Subcutaneous abdominal adipose tissue (tissue), 5 donors: ENCODE results near the gene ZNF217.
A peak's percentile ranks its signal among the peaks of the same experiment; 100 is the strongest.
"Not testable (repeated sequence)": the region's sequence is repeated elsewhere in the genome, so short reads cannot be mapped to it uniquely, and the experiment has no call there.

Source experiments
- H3K27ac ChIP-seq: one replicate; pipeline ENCODE4 v1.7.0; 2013; ENCODE audit warnings: low read depth, mild to moderate bottlenecking, inconsistent platforms, low read length, moderate library complexity
- H3K27me3 ChIP-seq, 5 donors: one replicate each; pipeline ENCODE4 v1.7.0; 2013; ENCODE audit warnings: low read length in 5 of 5, inconsistent platforms in 1 of 5; ENCODE audit not compliant: control insufficient read depth in 5 of 5, insufficient read depth in 4 of 5
- H3K36me3 ChIP-seq, 5 donors: one replicate each; pipeline ENCODE4 v1.7.0; 2013; ENCODE audit warnings: low read length in 5 of 5; ENCODE audit not compliant: control insufficient read depth in 5 of 5, insufficient read depth in 5 of 5
- H3K4me1 ChIP-seq, 5 donors: one replicate each; pipeline ENCODE4 v1.7.0; 2013; ENCODE audit warnings: low read length in 5 of 5, mild to moderate bottlenecking in 3 of 5, moderate library complexity in 1 of 5; ENCODE audit not compliant: control insufficient read depth in 5 of 5, insufficient read depth in 5 of 5
- H3K4me3 ChIP-seq, 5 donors: one replicate each; pipeline ENCODE4 v1.7.0; 2013; ENCODE audit warnings: low read length in 5 of 5, low read depth in 1 of 5
- H3K9ac ChIP-seq, 5 donors: one replicate each; pipeline ENCODE4 v1.7.0; 2013; ENCODE audit warnings: low read length in 5 of 5, mild to moderate bottlenecking in 4 of 5, moderate library complexity in 3 of 5
- H3K9me3 ChIP-seq, 5 donors: one replicate each; pipeline ENCODE4 v1.7.0; 2013; ENCODE audit warnings: low read length in 5 of 5; ENCODE audit not compliant: control insufficient read depth in 5 of 5
- donor health status: healthy.
- donor health status: healthy.
- donor health status: healthy.
- donor health status: healthy.
- donor health status: healthy.

ZNF217 gene

DNA sequence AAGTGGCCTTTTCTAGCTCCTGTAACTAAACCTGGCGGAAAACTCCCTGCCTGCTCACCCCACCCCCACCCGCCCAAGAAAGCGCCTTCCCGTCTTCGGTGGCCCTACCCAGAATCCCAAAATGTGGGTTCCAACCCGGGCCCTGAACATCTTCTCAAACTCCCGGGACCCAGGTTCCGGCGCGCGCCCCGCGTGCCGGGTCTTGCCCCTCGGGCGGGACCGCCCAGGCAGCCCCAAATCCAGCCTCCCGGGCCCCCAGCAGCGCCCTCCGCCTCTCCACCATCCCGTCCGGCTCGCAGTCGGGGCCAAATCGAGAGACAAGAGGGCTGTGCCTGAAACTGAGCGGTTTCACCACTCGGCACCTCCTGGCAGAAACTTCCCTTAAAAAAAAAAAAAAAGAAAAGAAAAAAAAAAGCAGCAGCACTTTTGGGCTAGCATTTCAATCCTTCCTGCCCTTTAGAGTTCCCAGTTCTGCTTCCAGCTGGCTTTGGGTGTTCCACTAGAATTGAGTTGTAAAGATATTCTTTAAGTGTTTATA, 1.1 kb downstream of the ZNF217 start:
- H3K4me3 ChIP-seq = peak overlapping the region; percentile 63 to 75 (median 69)
- H3K9ac ChIP-seq = peak overlapping the region; percentile 66 to 93 (median 79)
- not testable (repeated sequence) for H3K27me3 ChIP-seq, H3K9me3 ChIP-seq, H3K36me3 ChIP-seq
- peaks cover 0 to 39% (median 19%) of the 10 kb centered on the region in 5 donors for H3K4me1 ChIP-seq
- peak overlapping the region; percentile 94 for H3K27ac ChIP-seq

DNA sequence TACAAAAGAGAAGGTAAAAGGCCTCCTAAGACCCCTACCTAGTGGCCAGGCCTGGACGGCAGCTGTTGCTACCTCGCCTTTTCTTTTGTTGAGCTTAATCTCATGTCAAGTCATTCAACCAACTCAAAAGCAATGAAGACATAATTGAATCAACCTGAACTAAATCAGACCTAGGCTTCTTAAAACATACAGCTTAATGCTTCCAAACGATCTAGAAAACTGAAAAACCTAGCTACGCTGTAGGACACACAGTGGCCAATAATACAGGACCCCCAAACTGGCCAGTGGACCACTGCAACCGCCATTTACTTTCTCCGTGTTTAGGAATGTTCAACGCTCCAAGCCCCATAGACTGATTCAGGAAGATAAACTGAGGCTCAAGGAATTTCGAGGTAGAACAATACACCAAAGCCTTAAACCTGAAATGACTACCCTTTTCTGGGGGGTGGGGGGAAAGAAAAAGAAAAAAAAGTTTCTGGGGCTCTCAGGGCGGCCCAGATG, 1.6 kb downstream of the ZNF217 start:
- H3K27me3 ChIP-seq, H3K9me3 ChIP-seq, H3K36me3 ChIP-seq: not testable (repeated sequence)
- Histone ChIP-seq H3K4me3 (peak overlapping the region; percentile 63 to 75 (median 69)), H3K4me1 (peaks cover 0 to 43% (median 22%) of the 10 kb centered on the region in 5 donors), H3K9ac (peak overlapping the region; percentile 43 to 93 (median 79)), H3K27ac (peak overlapping the region; percentile 94)

- not testable (repeated sequence) for H3K9me3 ChIP-seq, H3K36me3 ChIP-seq, H3K27me3 ChIP-seq
- Histone ChIP-seq H3K9ac (peak overlapping the region in 4 of 5 donors; percentile 58 to 93 (median 76)), H3K27ac (peak overlapping the region; percentile 94), H3K4me1 (peaks cover 0 to 42% (median 19%) of the 10 kb centered on the region in 5 donors), H3K4me3 (peak overlapping the region; percentile 40 to 75 (median 68))
Measured at GRCh38 chr20:53591206-53591741, 2.4 kb downstream of the ZNF217 start.

DNA sequence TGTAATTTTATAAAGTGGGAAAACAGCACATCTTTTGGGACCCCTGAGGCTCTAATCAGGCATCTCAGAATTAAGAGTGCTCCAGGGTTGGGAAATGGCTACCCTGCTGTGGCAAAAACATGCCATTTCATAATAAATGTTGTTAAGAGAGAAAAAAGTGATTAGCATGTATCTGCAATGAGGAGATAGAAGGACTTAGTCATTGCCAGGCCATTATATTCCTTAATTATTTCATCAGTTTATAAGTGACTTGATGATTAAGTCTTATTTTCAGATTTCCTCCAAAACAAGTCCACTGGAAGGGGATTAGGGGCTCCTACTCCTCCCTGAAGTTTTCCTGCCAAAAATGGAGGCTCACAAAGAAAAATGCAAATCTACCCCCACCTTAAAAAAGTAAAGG, 3.0 kb downstream of the ZNF217 start:
- Histone ChIP-seq H3K4me3 (peak overlapping the region in 2 of 5 donors; percentile 44 to 75), H3K4me1 (peaks cover 0 to 43% (median 21%) of the 10 kb centered on the region in 5 donors), H3K27ac (peak overlapping the region; percentile 94), H3K9ac (peak overlapping the region in 2 of 5 donors; percentile 87 to 93)
- H3K27me3 ChIP-seq, H3K36me3 ChIP-seq, H3K9me3 ChIP-seq: not testable (repeated sequence)

- Histone ChIP-seq H3K9ac (peak overlapping the region in 4 of 5 donors; percentile 26 to 84 (median 42)), H3K4me1 (peaks cover 0 to 46% (median 21%) of the 10 kb centered on the region in 5 donors), H3K4me3 (peak overlapping the region in 1 of 5 donors; percentile 26), H3K27ac (peak overlapping the region; percentile 94)
- H3K9me3 ChIP-seq, H3K27me3 ChIP-seq, H3K36me3 ChIP-seq: not testable (repeated sequence)
Measured at GRCh38 chr20:53590122-53590521, 3.5 kb downstream of the ZNF217 start.

DNA sequence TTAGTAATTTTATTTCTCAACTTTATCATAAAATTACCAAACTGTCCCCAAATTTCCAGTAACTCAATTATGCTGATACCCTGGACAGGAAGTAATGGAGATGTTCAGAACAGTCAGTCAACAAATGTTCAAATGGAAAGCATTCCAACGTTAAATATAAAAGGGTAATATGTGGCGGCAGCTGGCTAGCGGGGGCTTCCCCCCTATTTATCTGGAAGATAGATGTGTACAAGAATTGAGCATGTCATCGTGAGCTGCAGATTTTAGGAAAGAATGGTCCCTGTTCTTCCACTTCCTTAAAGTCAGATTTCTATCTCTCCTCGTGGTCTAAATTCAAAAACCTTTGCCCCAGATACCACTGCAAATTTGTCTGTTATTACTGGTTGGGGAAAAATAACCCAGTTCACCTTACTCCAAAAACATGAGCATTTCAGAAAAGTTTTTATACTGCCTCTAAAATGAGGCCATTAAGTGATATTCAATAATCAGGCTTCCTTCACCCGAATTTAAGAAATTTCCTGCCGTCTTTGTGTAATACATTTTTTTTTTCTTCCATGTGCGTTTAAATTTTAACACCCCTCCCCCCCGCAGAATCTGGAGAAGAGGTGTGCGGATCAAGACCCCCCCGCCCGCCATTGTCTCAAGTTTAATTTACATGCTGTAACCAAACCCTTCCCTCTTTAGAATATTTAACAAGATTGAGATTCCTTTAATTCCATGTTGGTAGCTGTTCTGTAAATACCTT, 4.1 kb downstream of the ZNF217 start:
- Histone ChIP-seq H3K9ac (peak overlapping the region in 4 of 5 donors; percentile 26 to 84 (median 42)), H3K4me3 (peak overlapping the region in 3 of 5 donors; percentile 13 to 26 (median 14)), H3K4me1 (peaks cover 0 to 47% (median 21%) of the 10 kb centered on the region in 5 donors), H3K27ac (peak overlapping the region; percentile 94)
- H3K9me3 ChIP-seq, H3K36me3 ChIP-seq, H3K27me3 ChIP-seq: not testable (repeated sequence)

GRCh38 chr20:53587157-53587703, 6.4 kb downstream of the ZNF217 start:
- not testable (repeated sequence) for H3K4me3 ChIP-seq, H3K9me3 ChIP-seq, H3K27ac ChIP-seq, H3K9ac ChIP-seq, H3K36me3 ChIP-seq, H3K27me3 ChIP-seq
- peaks cover 0 to 59% (median 32%) of the 10 kb centered on the region in 5 donors for H3K4me1 ChIP-seq

DNA sequence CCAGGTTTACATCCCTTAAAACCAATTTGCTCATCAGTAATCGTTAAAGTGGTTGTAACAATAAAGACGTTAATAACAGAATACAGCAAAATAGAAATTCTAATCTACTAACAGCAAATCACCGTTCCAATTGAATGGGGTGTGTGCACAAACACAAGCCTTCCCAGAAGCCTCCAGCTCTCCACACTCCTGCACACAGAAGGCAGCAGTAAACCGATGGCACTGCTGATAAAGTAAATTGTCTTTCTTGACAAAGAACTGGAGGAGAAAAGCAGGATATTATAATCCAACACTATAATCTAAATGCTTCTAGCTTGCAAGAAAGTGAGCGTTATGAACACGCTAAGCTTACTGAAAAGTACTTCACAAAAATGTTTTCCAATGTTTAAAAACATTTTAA, 7.0 kb downstream of the ZNF217 start:
- no peaks in the 10 kb centered on the region for H3K9me3 ChIP-seq
- H3K27me3 ChIP-seq = no peaks in the 10 kb centered on the region
- no peak overlapping the region for H3K27ac ChIP-seq
- no peak overlapping the region for H3K4me3 ChIP-seq
- peaks cover 4 to 11% (median 11%) of the 10 kb centered on the region in 5 donors for H3K36me3 ChIP-seq
- H3K9ac ChIP-seq = no peak overlapping the region
- peaks cover under 1 to 60% (median 32%) of the 10 kb centered on the region in 5 donors for H3K4me1 ChIP-seq

DNA sequence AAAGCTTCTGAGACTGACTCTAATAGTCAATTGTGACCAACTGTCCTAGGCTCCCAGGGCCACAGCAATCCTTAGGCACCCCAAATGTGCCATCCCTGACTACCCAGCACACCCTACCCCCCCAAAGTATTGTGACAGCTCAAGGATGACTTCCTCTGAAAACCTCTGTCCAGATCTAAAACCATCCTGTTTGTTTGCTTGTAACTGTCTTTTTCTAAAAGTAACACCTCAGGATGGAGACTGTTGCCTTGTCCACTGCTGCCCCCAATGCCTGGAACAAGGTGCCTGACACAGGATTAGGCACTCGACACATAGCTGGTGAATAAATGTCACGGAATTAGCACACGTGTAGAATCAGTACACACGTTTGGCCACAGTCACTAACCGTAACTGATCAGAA, 7.7 kb downstream of the ZNF217 start:
- H3K9me3 ChIP-seq, H3K9ac ChIP-seq, H3K27me3 ChIP-seq, H3K27ac ChIP-seq, H3K4me3 ChIP-seq: not testable (repeated sequence)
- peaks cover 4 to 18% (median 17%) of the 10 kb centered on the region in 5 donors for H3K36me3 ChIP-seq
- H3K4me1 ChIP-seq = peaks cover 1 to 60% (median 36%) of the 10 kb centered on the region in 5 donors
